PC-9 (cell line): ENCODE results near the gene SLC44A4. TPM values are rescaled to one million over a fixed set of nuclear protein-coding genes. Genes with fewer than 3 reads are reported as not detected.

Source experiments
- BruUV-seq: library from RNA; stranded (reverse); fragments of 400-500 nt; replicated peaks from 2 replicates; lab custom pipeline; 2021; lab: Mats Ljungman, UMichigan
- CTCF ChIA-PET: fragments of 300-600 bp; sonication (Branson Sonifier 250); formaldehyde crosslinking; loops from one replicate; lab custom pipeline; 2022; ENCODE audit warnings: antibody characterized with exemption; lab: Charles Lee
- POLR2A ChIA-PET: fragments of 300-600 bp; sonication (Branson Sonifier 250); formaldehyde crosslinking; loops from one replicate; lab custom pipeline; 2022; ENCODE audit warnings: antibody characterized with exemption; ENCODE audit not compliant: unreplicated experiment; lab: Charles Lee
- DNase-seq, 2 experiments: peaks; one replicate each; pipeline versions ENCODE4 v3.0.0 to v3.0.0-alpha.2; 2015 to 2022; ENCODE audit warnings: mixed read lengths in 1 of 2
- H2AFZ ChIP-seq: fragments of 200-600 bp; sonication (generic); 2 replicates; pipeline ENCODE4 v1.8.1; 2017; ENCODE audit warnings: antibody characterized with exemption
- H3F3A ChIP-seq: fragments of 200-600 bp; sonication (generic); 2 replicates; pipeline ENCODE4 v1.8.1; 2017; ENCODE audit warnings: antibody characterized with exemption, mild to moderate bottlenecking, low read depth; ENCODE audit not compliant: insufficient read depth
- H3K27ac ChIP-seq: fragments of 200-600 bp; sonication (generic); 2 replicates; pipeline ENCODE4 v1.6.1; 2016; ENCODE audit warnings: mixed run types
- H3K27me3 ChIP-seq: fragments of 200-600 bp; sonication (generic); 2 replicates; pipeline ENCODE4 v1.6.1; 2016; ENCODE audit warnings: low read depth, mixed run types; ENCODE audit not compliant: insufficient read depth
- H3K36me3 ChIP-seq: fragments of 200-600 bp; sonication (generic); 2 replicates; pipeline ENCODE4 v1.6.1; 2016; ENCODE audit warnings: low read depth, mixed run types
- H3K4me1 ChIP-seq: fragments of 200-600 bp; sonication (generic); replicated peaks from 2 replicates; pipeline ENCODE4 v1.6.1; 2016; ENCODE audit warnings: mixed run types; ENCODE audit not compliant: insufficient read depth
- H3K4me2 ChIP-seq: fragments of 200-600 bp; sonication (generic); 2 replicates; pipeline ENCODE4 v1.6.1; 2017; ENCODE audit warnings: mixed run types
- H3K4me3 ChIP-seq: fragments of 200-600 bp; sonication (generic); 2 replicates; pipeline ENCODE4 v1.6.1; 2016; ENCODE audit warnings: mixed run types
- H3K79me2 ChIP-seq: fragments of 200-600 bp; sonication (generic); 2 replicates; pipeline ENCODE4 v1.6.1; 2017; ENCODE audit warnings: low read depth, mixed run types
- H3K9me2 ChIP-seq: fragments of 200-600 bp; sonication (generic); 2 replicates; pipeline ENCODE4 v1.8.1; 2017; ENCODE audit warnings: mild to moderate bottlenecking; ENCODE audit not compliant: insufficient read depth
- H3K9me3 ChIP-seq: fragments of 200-600 bp; sonication (generic); 2 replicates; pipeline ENCODE4 v1.8.1; 2016; ENCODE audit warnings: low read depth; ENCODE audit not compliant: insufficient read depth
- H4K20me1 ChIP-seq: fragments of 200-600 bp; sonication (generic); 2 replicates; pipeline ENCODE4 v1.8.1; 2017; ENCODE audit not compliant: insufficient read depth
- CTCF ChIP-seq: fragments of 200-600 bp; sonication (generic); conservative IDR thresholded peaks from 2 replicates; pipeline ENCODE4 v1.6.1; 2017; ENCODE audit warnings: mixed run types, antibody characterized with exemption, mild to moderate bottlenecking, moderate library complexity
- EZH2 ChIP-seq: fragments of 200-600 bp; sonication (generic); IDR thresholded peaks from 2 replicates; pipeline ENCODE4 v1.8.0; 2017; ENCODE audit warnings: antibody characterized with exemption, low read depth
- intact Hi-C: fragments of 100-400 bp; cut with micrococcal nuclease; formaldehyde crosslinking; loops from one replicate; pipeline ENCODE4 v1.10.0; 2022; ENCODE audit not compliant: unreplicated experiment
- total RNA-seq: library from RNA; stranded (reverse); gene quantifications from 2 replicates; pipeline ENCODE4 v1.2.3, GENCODE V29; 2021

SLC44A4 gene
- total RNA-seq, 1 experiment from 2014 or later: 44.4 TPM

DNA sequence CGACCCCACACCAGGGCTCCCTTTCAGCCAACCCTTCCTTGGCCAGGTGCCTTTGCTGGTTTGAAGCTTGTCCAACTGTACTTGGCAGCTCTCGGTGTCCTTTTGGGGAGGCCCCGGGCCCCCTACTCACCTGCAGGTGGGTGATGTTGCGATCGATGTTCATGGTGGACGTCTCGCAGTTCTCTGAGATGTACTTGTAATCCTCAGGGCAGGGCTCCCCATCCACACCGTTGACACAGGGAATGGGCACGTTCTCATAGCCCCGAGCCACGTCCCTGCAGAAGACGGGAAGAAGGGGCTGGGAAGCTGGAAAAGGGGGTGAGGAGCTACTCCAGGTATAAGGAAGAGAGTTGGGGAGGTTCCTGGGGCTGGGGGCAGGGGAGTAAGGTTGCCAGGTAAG is 4.9 kb upstream of the SLC44A4 start:
- no peaks in the 10 kb centered on the region for H4K20me1 ChIP-seq
- no peak overlapping the region for H3K4me3 ChIP-seq
- H3K79me2 ChIP-seq: no peaks in the 10 kb centered on the region
- intact Hi-C loops: no loop called here
- no peaks in the 10 kb centered on the region for H3K4me1 ChIP-seq
- CTCF ChIA-PET: interaction anchor here (0.6 kb wide), 1 partner anchor 389 kb away, joined by 7 read pairs; no protein-coding TSS in a partner anchor
- no peaks in the 10 kb centered on the region for H3K9me3 ChIP-seq
- no peak for TF ChIP-seq CTCF
- POLR2A ChIA-PET: no interaction called here
- no peaks in the 10 kb centered on the region for H3K27me3 ChIP-seq
- peaks cover 5% of the 10 kb centered on the region; the same call in 1 of the 2 replicates for H3K36me3 ChIP-seq
- BruUV-seq: no TSS peak
- no peaks in the 10 kb centered on the region for H3K9me2 ChIP-seq
- DNase-seq: no peak
- H3K4me2 ChIP-seq: no peak overlapping the region
- no peak overlapping the region for H2AFZ ChIP-seq
- H3K27ac ChIP-seq: no peak overlapping the region
- H3F3A ChIP-seq: peaks cover 14% of the 10 kb centered on the region

DNA sequence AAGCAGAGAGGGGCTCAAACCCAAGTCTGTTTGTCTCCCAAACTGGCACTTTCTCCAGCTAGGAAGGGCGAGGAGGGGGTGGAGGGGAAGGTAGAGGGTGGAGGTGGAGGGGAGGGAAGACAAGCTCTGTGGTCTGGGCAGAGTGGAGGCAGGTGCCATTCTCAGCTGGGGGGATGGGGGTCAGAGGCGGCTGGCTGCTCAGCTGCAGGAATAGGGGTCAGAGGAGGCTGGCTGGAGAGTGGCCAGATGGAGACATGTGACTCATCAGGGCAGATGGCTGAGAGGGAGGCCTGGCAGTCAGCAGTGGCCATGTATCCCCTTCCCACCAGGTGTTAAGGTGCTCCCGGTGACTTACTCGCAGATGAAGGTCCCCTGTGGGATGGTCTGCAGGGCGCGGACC is 3.5 kb upstream of the SLC44A4 start:
- Histone ChIP-seq H3K27ac (no peak overlapping the region), H3K4me2 (no peak overlapping the region), H3K27me3 (no peaks in the 10 kb centered on the region), H3K36me3 (peaks cover 5% of the 10 kb centered on the region; the same call in 1 of the 2 replicates), H4K20me1 (no peaks in the 10 kb centered on the region), H3K4me1 (peaks cover 11% of the 10 kb centered on the region), H2AFZ (no peak overlapping the region), H3K9me2 (no peaks in the 10 kb centered on the region), H3F3A (peaks cover 14% of the 10 kb centered on the region), H3K9me3 (no peaks in the 10 kb centered on the region), H3K79me2 (no peaks in the 10 kb centered on the region), H3K4me3 (no peak overlapping the region)
- ChIA-PET CTCF (no interaction called here), POLR2A (no interaction called here)
- BruUV-seq: no TSS peak
- no peak for DNase-seq
- TF ChIP-seq EZH2 (no peak), CTCF (no peak)
- intact Hi-C loops: no loop called here

DNA sequence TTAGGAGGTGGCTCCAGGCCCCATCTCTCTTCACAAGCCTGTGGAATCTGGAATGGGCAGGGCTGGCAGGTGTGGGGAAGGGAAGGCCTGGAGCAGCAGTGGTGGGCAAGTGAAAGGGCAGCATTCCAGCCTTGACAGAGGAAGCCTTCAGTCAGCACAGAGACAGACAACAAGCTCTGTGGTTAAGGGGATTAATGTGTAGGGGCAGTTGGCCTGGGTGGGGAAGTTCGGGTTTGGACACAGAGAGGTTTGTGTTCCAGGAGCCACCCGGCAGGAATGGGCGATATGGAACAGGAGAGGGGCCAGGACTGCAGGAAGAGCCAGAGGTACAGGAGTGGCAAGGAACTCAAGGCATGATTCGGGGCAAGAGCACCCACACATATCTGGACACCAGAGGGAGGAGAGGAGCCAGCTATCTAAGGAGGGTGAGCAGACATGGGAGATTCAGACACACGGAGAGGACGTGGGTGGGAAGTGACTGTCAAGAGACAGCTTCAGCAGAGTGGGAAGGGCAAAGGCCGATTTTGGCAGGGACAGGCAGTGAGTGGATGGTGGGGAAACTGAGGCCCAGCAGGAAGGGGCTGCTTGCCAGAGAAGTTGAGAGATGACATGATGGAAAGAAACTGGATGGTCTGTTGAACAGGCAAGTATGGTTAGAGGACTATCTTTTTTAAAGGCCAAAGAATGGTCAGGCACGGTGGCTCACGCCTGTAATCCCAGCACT is 2.5 kb upstream of the SLC44A4 start:
- intact Hi-C loops: no loop called here
- TF ChIP-seq EZH2: no peak
- TF ChIP-seq CTCF: no peak
- no peaks in the 10 kb centered on the region for H4K20me1 ChIP-seq
- H3K79me2 ChIP-seq: no peaks in the 10 kb centered on the region
- BruUV-seq: no TSS peak
- ChIA-PET CTCF (no interaction called here), POLR2A (no interaction called here)
- peaks cover 13% of the 10 kb centered on the region for H3K4me1 ChIP-seq
- no peak overlapping the region for H3K27ac ChIP-seq
- no peak overlapping the region for H3K4me2 ChIP-seq
- H3K9me2 ChIP-seq: no peaks in the 10 kb centered on the region
- H3K4me3 ChIP-seq: no peak overlapping the region
- H3F3A ChIP-seq: peaks cover 14% of the 10 kb centered on the region
- no peak overlapping the region for H2AFZ ChIP-seq
- no peaks in the 10 kb centered on the region for H3K27me3 ChIP-seq
- H3K36me3 ChIP-seq: peaks cover 5% of the 10 kb centered on the region; the same call in 1 of the 2 replicates
- no peaks in the 10 kb centered on the region for H3K9me3 ChIP-seq
- DNase-seq: no peak
